ENCODE measurements around the gene ASTN2.

GRCh38 chr9:117046666-117047327, 368.1 kb downstream of the ASTN2 start:
- TF ChIP-seq, protein P1, sequence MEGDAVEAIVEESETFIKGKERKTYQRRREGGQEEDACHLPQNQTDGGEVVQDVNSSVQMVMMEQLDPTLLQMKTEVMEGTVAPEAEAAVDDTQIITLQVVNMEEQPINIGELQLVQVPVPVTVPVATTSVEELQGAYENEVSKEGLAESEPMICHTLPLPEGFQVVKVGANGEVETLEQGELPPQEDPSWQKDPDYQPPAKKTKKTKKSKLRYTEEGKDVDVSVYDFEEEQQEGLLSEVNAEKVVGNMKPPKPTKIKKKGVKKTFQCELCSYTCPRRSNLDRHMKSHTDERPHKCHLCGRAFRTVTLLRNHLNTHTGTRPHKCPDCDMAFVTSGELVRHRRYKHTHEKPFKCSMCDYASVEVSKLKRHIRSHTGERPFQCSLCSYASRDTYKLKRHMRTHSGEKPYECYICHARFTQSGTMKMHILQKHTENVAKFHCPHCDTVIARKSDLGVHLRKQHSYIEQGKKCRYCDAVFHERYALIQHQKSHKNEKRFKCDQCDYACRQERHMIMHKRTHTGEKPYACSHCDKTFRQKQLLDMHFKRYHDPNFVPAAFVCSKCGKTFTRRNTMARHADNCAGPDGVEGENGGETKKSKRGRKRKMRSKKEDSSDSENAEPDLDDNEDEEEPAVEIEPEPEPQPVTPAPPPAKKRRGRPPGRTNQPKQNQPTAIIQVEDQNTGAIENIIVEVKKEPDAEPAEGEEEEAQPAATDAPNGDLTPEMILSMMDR (IDR thresholded peaks at IDR 0.05; ENCODE audit: insufficient read depth, low read depth, low read length), result peak; percentile 23
- TF ChIP-seq EZH2 (IDR thresholded peaks at IDR 0.05; ENCODE audit: insufficient read depth, low read length), result no peak
